Measurements from ENCODE around the gene SLC8A3.

The SLC8A3 gene

DNA sequence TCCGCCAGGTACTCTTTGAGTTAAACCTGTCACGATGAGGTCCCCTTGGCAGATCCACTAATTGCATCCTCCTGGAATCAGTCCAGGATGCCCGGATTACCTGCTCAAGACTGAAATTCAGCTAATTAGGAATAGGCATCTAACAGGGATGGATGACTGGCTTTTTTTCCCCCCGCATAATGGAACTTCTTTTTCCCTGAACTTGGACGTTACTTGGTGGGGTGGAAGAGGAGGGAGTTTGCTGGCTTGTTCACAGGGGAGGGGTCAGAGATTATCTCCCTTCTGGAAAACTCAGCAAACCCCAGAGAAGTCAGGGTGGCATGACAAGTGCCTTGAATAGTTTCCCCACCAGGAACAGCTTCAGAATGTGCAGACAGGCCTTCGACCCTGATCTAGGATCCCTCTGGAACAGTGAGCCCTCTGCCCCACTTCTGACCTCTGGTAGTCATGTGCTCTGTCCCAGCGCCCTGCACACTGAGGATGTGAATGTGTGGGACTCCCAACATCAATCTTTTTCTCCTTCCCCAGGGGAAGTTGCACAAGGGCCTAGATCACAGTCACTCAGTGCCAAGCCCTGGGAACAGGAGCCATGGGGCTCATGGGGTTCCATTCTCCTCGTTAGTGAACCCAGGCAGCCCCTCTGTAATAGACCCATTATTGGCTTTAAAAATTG, 167.1 kb downstream of the SLC8A3 start:
- TF ChIP-seq, protein P1, sequence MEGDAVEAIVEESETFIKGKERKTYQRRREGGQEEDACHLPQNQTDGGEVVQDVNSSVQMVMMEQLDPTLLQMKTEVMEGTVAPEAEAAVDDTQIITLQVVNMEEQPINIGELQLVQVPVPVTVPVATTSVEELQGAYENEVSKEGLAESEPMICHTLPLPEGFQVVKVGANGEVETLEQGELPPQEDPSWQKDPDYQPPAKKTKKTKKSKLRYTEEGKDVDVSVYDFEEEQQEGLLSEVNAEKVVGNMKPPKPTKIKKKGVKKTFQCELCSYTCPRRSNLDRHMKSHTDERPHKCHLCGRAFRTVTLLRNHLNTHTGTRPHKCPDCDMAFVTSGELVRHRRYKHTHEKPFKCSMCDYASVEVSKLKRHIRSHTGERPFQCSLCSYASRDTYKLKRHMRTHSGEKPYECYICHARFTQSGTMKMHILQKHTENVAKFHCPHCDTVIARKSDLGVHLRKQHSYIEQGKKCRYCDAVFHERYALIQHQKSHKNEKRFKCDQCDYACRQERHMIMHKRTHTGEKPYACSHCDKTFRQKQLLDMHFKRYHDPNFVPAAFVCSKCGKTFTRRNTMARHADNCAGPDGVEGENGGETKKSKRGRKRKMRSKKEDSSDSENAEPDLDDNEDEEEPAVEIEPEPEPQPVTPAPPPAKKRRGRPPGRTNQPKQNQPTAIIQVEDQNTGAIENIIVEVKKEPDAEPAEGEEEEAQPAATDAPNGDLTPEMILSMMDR (IDR thresholded peaks at IDR 0.05; ENCODE audit: insufficient read depth, low read depth, low read length, missing control alignments): no peak
- DNase-seq (ENCODE audit: low read depth): no peak
- H3K4me3 ChIP-seq (ENCODE audit: low read depth, low read length): no peak overlapping the region

DNA sequence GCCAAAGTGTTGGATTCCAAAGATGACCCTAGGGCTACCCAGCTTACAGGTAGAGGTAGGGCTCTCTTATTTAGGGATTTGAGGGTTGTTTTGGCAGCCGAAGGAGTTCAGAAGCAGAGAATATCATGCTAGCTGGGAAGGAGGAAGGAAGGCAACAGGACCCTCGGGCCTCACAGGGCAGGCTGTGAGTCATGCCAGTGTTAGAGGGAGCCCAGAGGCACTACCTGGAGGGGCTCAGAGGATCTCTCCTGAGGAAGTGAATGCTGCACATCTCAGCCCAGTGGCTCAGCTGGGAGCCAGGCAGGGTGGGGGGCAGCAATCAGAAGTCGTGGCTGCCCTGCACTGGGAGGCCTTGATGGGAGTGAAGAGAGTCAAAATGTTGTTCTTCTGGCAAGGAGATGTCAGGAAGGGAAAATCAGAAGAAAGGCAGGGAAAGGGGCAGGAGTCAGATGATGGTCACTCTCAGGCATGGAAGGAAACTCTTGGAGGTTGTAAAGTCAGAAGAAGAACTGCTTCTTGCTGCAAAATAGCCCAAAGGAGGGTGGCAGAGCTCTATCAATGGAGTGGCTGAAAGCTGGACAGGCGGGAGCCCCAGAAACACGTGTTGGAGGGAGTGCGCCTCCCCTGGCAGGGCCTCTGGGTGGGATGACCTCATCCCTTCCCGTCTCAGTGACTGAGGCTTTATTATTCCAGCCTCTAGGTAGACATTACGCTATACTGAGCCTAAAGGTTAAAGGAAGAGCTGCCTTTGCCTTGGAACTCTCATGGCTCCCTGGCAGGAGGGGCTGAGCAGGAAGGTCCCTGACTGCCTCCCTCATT, 168.2 kb downstream of the SLC8A3 start:
- H3K4me3 ChIP-seq (ENCODE audit: low read depth, low read length): no peak overlapping the region
- DNase-seq (ENCODE audit: low read depth): no peak
- TF ChIP-seq, protein P1 (IDR thresholded peaks at IDR 0.05; ENCODE audit: insufficient read depth, low read depth, low read length, missing control alignments): no peak

DNA sequence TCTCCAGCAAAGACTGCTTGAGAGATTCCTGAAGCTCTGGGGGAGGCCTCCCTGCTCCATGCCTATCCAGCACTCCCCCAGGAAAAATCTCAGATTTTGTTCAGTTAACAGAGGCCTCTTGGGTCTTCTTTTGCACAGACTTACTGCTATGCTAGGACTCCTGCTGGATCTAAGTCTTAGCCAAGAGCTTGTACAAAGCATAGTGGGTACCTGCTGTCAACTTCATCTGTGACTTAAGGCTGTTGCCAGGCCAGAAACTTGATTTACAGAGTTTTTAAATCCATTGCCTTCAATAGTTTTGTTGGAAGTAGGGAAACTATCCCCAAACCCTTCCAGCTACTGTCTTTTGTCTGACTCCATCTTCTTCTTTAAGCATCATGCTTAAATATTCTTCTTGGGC, 169.1 kb downstream of the SLC8A3 start:
- H3K4me3 ChIP-seq (ENCODE audit: low read depth, low read length): no peak overlapping the region
- no peak for DNase-seq (ENCODE audit: low read depth)
- TF ChIP-seq, protein P1 (IDR thresholded peaks at IDR 0.05; ENCODE audit: insufficient read depth, low read depth, low read length, missing control alignments): no peak

DNA sequence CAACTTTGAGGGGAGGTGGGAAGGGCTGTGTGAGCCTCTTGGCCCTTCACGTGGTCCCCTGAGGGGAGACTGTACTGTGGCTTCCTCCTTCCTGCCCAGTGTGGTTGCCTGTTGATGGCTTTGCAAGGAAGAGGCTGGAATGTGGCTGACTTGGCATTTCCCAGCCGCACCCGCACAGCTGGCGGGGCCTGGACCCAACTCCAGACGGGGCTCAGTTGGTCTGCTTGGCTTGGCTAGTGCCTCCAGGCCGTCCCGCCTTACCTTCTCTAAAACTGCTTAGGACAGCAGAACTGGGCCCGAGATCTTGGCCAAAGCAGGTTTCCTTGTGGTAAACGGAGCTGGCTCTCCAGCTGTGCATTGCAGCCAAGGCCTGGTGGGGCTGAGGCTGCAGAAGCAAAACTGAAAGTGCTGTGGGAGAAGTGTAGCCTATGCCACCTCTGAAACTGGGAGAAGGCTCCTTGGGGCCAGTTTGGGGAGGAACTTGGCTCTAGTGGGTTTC, 170.0 kb downstream of the SLC8A3 start:
- peak; percentile 50 for DNase-seq (ENCODE audit: low read depth)
- no peak overlapping the region for H3K4me3 ChIP-seq (ENCODE audit: low read depth, low read length)
- TF ChIP-seq, protein P1 (IDR thresholded peaks at IDR 0.05; ENCODE audit: insufficient read depth, low read depth, low read length, missing control alignments): no peak

DNA sequence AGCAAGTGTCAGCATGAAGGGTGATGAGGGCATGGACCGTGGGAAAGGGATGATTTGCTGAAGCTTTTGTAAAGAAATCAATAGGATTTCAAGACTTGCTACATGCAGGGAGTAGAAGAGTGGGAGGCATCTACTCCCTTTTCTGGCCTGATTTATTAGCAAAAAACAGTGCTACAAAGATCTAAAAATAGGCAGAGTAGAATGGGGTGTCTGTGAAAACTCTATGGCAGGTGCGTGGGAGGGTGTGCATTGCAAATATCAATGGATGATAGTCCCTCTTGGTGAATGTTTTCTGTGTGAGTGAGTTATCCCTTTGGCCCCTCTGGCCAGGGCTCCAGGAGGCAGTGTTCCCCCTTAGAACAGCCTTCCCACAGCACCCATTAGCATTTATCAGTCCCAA, 170.5 kb downstream of the SLC8A3 start:
- DNase-seq (ENCODE audit: low read depth): no peak
- H3K4me3 ChIP-seq (ENCODE audit: low read depth, low read length): no peak overlapping the region
- TF ChIP-seq, protein P1 (IDR thresholded peaks at IDR 0.05; ENCODE audit: insufficient read depth, low read depth, low read length, missing control alignments): no peak

DNA sequence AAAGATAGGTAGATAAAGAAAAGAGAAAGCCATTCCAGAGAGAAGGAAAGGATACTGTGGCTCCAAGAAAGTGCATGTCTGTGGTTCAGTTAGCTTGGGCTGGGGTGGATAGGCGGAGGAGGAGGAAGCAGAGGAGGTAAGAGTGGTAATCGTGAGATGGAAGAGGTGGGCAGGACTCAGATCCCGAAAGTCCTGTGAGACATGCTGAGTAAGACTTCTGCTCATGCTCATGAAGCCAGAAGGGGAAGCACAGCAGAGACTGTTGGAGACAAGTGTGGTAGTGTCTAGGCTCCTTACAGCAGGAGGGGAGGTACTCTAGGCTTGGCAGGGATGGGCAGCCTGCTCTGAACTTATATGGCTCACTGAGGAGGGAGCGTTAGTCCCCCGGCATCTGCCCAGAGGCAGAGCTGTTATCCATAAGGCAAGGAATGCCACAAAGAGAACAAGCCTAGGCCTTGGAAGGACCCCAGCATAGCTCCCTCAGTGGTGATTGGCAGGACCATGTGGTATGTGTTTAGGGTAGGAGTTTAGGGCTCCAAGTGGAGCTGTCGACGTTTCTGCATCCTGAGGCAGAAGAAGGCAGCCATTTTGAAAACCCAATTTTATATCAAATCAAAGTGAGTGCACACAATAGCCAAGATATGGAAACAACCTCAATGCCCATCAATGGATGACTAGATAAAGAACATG, 174.2 kb downstream of the SLC8A3 start:
- DNase-seq (ENCODE audit: low read depth): no peak
- TF ChIP-seq, protein P1 (IDR thresholded peaks at IDR 0.05; ENCODE audit: insufficient read depth, low read depth, low read length, missing control alignments): no peak
- H3K4me3 ChIP-seq (ENCODE audit: low read depth, low read length): no peak overlapping the region

Measured in GM12865 (cell line).